A673 (cell line): ENCODE results near the gene PODXL.

Experiments used
- EZH2 ChIP-seq: fragments of 200-600 bp; sonication (generic); IDR thresholded peaks from 2 replicates; pipeline ENCODE4 v1.6.1; 2017; ENCODE audit warnings: borderline replicate concordance, low read depth, mild to moderate bottlenecking, mixed read lengths, antibody characterized with exemption, low read length; ENCODE audit not compliant: poor library complexity, severe bottlenecking
- TF ChIP-seq, protein P1 (sequence below): fragments of 300-800, 200-600 bp; sonication (generic); conservative IDR thresholded peaks from 2 replicates; pipeline ENCODE4 v1.5.1; 2017; ENCODE audit warnings: low read depth, mild to moderate bottlenecking, antibody characterized with exemption, low read length, moderate library complexity, mixed read lengths

- TF ChIP-seq, protein P1, sequence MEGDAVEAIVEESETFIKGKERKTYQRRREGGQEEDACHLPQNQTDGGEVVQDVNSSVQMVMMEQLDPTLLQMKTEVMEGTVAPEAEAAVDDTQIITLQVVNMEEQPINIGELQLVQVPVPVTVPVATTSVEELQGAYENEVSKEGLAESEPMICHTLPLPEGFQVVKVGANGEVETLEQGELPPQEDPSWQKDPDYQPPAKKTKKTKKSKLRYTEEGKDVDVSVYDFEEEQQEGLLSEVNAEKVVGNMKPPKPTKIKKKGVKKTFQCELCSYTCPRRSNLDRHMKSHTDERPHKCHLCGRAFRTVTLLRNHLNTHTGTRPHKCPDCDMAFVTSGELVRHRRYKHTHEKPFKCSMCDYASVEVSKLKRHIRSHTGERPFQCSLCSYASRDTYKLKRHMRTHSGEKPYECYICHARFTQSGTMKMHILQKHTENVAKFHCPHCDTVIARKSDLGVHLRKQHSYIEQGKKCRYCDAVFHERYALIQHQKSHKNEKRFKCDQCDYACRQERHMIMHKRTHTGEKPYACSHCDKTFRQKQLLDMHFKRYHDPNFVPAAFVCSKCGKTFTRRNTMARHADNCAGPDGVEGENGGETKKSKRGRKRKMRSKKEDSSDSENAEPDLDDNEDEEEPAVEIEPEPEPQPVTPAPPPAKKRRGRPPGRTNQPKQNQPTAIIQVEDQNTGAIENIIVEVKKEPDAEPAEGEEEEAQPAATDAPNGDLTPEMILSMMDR = no peak
- no peak for TF ChIP-seq EZH2
These were observed 66.5 kb downstream of the PODXL start for GRCh38 chr7:131489881-131490280.
